ENCODE results near the gene TAS1R3. TPM values are rescaled to one million over a fixed set of nuclear protein-coding genes. Genes with fewer than 3 reads are reported as not detected.

TAS1R3 gene
- total RNA-seq, 1 donor from 2014 or later, result 0.50 TPM

- no peaks in the 10 kb centered on the region for H3K36me3 Mint-ChIP-seq (ENCODE audit: low read depth, unreplicated experiment)
- H3K27me3 ChIP-seq (ENCODE audit: insufficient read depth, low read length), result no peaks in the 10 kb centered on the region
- no peaks in the 10 kb centered on the region for H3K9me3 ChIP-seq (ENCODE audit: insufficient read depth, low read depth, low read length)
- no peaks in the 10 kb centered on the region for H3K4me1 Mint-ChIP-seq (ENCODE audit: low read depth, unreplicated experiment)
- H2AFZ ChIP-seq (ENCODE audit: low read depth, low read length), result no peak overlapping the region
- no peak for DNase-seq (ENCODE audit: low read depth)
- no peak overlapping the region for H3K27ac Mint-ChIP-seq (ENCODE audit: unreplicated experiment)
- H3K27ac ChIP-seq (ENCODE audit: low read depth, low read length), result no peak overlapping the region
- FAIRE-seq, result no peak
- peaks cover under 1% of the 10 kb centered on the region for H3K4me1 ChIP-seq (ENCODE audit: insufficient read depth, low read length)
- TF ChIP-seq, protein P1, sequence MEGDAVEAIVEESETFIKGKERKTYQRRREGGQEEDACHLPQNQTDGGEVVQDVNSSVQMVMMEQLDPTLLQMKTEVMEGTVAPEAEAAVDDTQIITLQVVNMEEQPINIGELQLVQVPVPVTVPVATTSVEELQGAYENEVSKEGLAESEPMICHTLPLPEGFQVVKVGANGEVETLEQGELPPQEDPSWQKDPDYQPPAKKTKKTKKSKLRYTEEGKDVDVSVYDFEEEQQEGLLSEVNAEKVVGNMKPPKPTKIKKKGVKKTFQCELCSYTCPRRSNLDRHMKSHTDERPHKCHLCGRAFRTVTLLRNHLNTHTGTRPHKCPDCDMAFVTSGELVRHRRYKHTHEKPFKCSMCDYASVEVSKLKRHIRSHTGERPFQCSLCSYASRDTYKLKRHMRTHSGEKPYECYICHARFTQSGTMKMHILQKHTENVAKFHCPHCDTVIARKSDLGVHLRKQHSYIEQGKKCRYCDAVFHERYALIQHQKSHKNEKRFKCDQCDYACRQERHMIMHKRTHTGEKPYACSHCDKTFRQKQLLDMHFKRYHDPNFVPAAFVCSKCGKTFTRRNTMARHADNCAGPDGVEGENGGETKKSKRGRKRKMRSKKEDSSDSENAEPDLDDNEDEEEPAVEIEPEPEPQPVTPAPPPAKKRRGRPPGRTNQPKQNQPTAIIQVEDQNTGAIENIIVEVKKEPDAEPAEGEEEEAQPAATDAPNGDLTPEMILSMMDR (IDR thresholded peaks at IDR 0.05; ENCODE audit: insufficient read depth, low read depth, low read length), result no peak
- no peak for TF ChIP-seq EZH2 (IDR thresholded peaks at IDR 0.05; ENCODE audit: insufficient read depth, low read length)
- H3K9ac ChIP-seq (ENCODE audit: low read length), result no peak overlapping the region
- no peaks in the 10 kb centered on the region for H3K79me2 ChIP-seq (ENCODE audit: insufficient read depth, low read length)
- H3K4me3 Mint-ChIP-seq (ENCODE audit: unreplicated experiment), result no peak overlapping the region
- no peaks in the 10 kb centered on the region for H3K9me3 Mint-ChIP-seq (ENCODE audit: unreplicated experiment)
- H3K36me3 ChIP-seq (ENCODE audit: insufficient read depth, low read length), result no peaks in the 10 kb centered on the region
- H4K20me1 ChIP-seq (ENCODE audit: insufficient read depth, low read length), result peaks cover 4% of the 10 kb centered on the region
- H3K27me3 Mint-ChIP-seq (ENCODE audit: low read depth, unreplicated experiment), result peaks cover 2% of the 10 kb centered on the region
- H3K4me2 ChIP-seq (ENCODE audit: low read length), result no peak overlapping the region
- no peak overlapping the region for H3K4me3 ChIP-seq (ENCODE audit: insufficient read depth, low read depth, low read length)
Measured at GRCh38 chr1:1287288-1288110, 43.6 kb upstream of the TAS1R3 start.

DNA sequence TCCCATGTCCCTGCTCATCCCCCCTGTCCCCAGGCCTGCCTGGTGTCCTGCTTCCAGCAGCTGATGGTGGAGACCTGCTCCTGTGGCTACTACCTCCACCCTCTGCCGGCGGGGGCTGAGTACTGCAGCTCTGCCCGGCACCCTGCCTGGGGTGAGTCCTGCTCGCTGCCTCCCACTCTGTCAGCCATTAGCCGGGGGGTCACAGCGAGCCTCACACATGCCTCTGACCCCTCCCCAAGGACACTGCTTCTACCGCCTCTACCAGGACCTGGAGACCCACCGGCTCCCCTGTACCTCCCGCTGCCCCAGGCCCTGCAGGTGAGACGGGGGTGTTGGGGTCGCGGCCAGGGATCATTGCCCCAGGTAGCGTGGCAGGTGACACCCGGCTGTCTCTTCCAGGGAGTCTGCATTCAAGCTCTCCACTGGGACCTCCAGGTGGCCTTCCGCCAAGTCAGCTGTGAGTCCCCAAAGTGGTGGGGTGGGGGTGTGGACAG, 40.8 kb upstream of the TAS1R3 start:
- Histone ChIP-seq H4K20me1 (ENCODE audit: insufficient read depth, low read length) (peaks cover 8% of the 10 kb centered on the region), H3K79me2 (ENCODE audit: insufficient read depth, low read length) (no peaks in the 10 kb centered on the region), H3K9ac (ENCODE audit: low read length) (no peak overlapping the region), H3K27ac (ENCODE audit: low read depth, low read length) (no peak overlapping the region), H3K36me3 (ENCODE audit: insufficient read depth, low read length) (no peaks in the 10 kb centered on the region), H3K4me3 (ENCODE audit: insufficient read depth, low read depth, low read length) (no peak overlapping the region), H2AFZ (ENCODE audit: low read depth, low read length) (no peak overlapping the region), H3K4me2 (ENCODE audit: low read length) (no peak overlapping the region), H3K27me3 (ENCODE audit: insufficient read depth, low read length) (no peaks in the 10 kb centered on the region), H3K9me3 (ENCODE audit: insufficient read depth, low read depth, low read length) (no peaks in the 10 kb centered on the region), H3K4me1 (ENCODE audit: insufficient read depth, low read length) (no peaks in the 10 kb centered on the region)
- FAIRE-seq (no peak), DNase-seq (ENCODE audit: low read depth) (no peak)
- H3K27me3 Mint-ChIP-seq (ENCODE audit: low read depth, unreplicated experiment), result peaks cover 2% of the 10 kb centered on the region
- no peaks in the 10 kb centered on the region for H3K4me1 Mint-ChIP-seq (ENCODE audit: low read depth, unreplicated experiment)
- no peak for TF ChIP-seq EZH2 (IDR thresholded peaks at IDR 0.05; ENCODE audit: insufficient read depth, low read length)
- TF ChIP-seq, protein P1 (IDR thresholded peaks at IDR 0.05; ENCODE audit: insufficient read depth, low read depth, low read length), result peak; percentile 26
- no peak overlapping the region for H3K4me3 Mint-ChIP-seq (ENCODE audit: unreplicated experiment)
- no peaks in the 10 kb centered on the region for H3K9me3 Mint-ChIP-seq (ENCODE audit: unreplicated experiment)
- H3K27ac Mint-ChIP-seq (ENCODE audit: unreplicated experiment), result no peak overlapping the region
- H3K36me3 Mint-ChIP-seq (ENCODE audit: low read depth, unreplicated experiment), result no peaks in the 10 kb centered on the region

- no peaks in the 10 kb centered on the region for H3K36me3 ChIP-seq (ENCODE audit: insufficient read depth, low read length)
- H3K4me1 ChIP-seq (ENCODE audit: insufficient read depth, low read length), result no peaks in the 10 kb centered on the region
- H3K9me3 ChIP-seq (ENCODE audit: insufficient read depth, low read depth, low read length), result no peaks in the 10 kb centered on the region
- TF ChIP-seq EZH2 (IDR thresholded peaks at IDR 0.05; ENCODE audit: insufficient read depth, low read length), result no peak
- TF ChIP-seq, protein P1 (IDR thresholded peaks at IDR 0.05; ENCODE audit: insufficient read depth, low read depth, low read length), result no peak
- no peaks in the 10 kb centered on the region for H3K79me2 ChIP-seq (ENCODE audit: insufficient read depth, low read length)
- H3K4me3 ChIP-seq (ENCODE audit: insufficient read depth, low read depth, low read length), result no peak overlapping the region
- Mint-ChIP-seq H3K4me3 (ENCODE audit: unreplicated experiment) (no peak overlapping the region), H3K4me1 (ENCODE audit: low read depth, unreplicated experiment) (no peaks in the 10 kb centered on the region), H3K27me3 (ENCODE audit: low read depth, unreplicated experiment) (no peaks in the 10 kb centered on the region), H3K9me3 (ENCODE audit: unreplicated experiment) (no peaks in the 10 kb centered on the region), H3K27ac (ENCODE audit: unreplicated experiment) (no peak overlapping the region), H3K36me3 (ENCODE audit: low read depth, unreplicated experiment) (no peaks in the 10 kb centered on the region)
- DNase-seq (ENCODE audit: low read depth) (no peak), FAIRE-seq (no peak)
- no peak overlapping the region for H3K27ac ChIP-seq (ENCODE audit: low read depth, low read length)
- no peak overlapping the region for H3K9ac ChIP-seq (ENCODE audit: low read length)
- H3K4me2 ChIP-seq (ENCODE audit: low read length), result no peak overlapping the region
- H3K27me3 ChIP-seq (ENCODE audit: insufficient read depth, low read length), result no peaks in the 10 kb centered on the region
- peaks cover 8% of the 10 kb centered on the region for H4K20me1 ChIP-seq (ENCODE audit: insufficient read depth, low read length)
- H2AFZ ChIP-seq (ENCODE audit: low read depth, low read length), result no peak overlapping the region
Measured at GRCh38 chr1:1291023-1291528, 40.0 kb upstream of the TAS1R3 start.

All from astrocyte (in vitro differentiated cells and primary cell).